NCI-H2029 (cell line): ENCODE measurements around the gene LPAR4.
"Not testable (repeated sequence)": the region's sequence is repeated elsewhere in the genome, so short reads cannot be mapped to it uniquely, and the experiment has no call there.

Source experiments
- DNase-seq: peaks from one replicate; lab custom pipeline; 2025; lab: John Stamatoyannopoulos, UW

Gene LPAR4, protein sequence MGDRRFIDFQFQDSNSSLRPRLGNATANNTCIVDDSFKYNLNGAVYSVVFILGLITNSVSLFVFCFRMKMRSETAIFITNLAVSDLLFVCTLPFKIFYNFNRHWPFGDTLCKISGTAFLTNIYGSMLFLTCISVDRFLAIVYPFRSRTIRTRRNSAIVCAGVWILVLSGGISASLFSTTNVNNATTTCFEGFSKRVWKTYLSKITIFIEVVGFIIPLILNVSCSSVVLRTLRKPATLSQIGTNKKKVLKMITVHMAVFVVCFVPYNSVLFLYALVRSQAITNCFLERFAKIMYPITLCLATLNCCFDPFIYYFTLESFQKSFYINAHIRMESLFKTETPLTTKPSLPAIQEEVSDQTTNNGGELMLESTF

GRCh38 chrX:78747489-78747888 is at the start of gene LPAR4:
TSS of gene LPAR4 (plus strand) at chrX:78747720. CDS start at chrX:78754870, 7,150 bp downstream.
- DNase-seq, result no peak

DNA sequence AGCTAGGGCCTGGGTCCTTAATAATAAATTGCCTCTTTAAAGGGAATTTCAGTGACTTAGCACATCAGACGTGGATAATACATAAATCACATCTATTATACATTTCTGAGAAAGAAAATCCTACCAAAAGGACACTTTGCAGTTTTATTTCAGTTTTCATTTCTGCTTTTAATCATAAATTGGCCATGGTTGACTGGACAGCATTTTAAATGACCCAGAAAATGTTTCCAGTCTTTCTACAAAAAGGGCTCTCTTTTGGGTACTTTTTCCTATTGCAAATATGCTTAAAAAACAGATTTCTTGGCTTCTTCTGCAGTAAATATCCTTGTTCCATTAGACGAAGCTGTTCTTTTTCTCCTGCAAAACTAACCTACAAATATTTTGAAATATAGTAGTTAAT is 41.4 kb upstream of the LPAR4 start:
- DNase-seq, result no peak

- DNase-seq, result no peak
Observed at GRCh38 chrX:78708262-78708661, 39.3 kb upstream of the LPAR4 start.

GRCh38 chrX:78708816-78709215 is 38.7 kb upstream of the LPAR4 start:
- DNase-seq, result no peak

- no peak for DNase-seq
Observed at GRCh38 chrX:78710171-78710570, 37.3 kb upstream of the LPAR4 start.

GRCh38 chrX:78712336-78712735 is 35.2 kb upstream of the LPAR4 start:
- DNase-seq, result no peak

GRCh38 chrX:78725287-78725686 is 22.2 kb upstream of the LPAR4 start:
- no peak for DNase-seq

DNA sequence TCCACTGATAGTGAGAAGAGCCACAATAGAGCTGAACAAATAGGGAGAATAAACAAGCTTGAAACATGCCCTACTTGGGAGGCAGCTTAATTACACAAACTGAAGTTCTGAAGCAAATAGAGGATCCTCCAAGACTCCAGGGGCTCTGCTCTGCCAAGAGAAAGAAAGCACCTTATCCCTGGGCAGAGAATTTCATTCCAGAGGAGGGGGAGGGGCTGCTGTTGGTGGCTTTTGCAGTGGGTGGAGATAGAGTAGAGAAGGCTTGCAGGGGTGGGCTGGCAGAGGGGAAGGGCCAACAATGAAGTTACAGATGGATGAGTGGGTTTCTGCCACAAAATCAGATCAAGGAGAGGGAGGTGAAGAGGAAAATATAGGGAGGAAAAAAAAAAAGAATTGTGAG is 1.0 kb upstream of the LPAR4 start:
- DNase-seq, result no peak

GRCh38 chrX:78747971-78748370 is 451 bp downstream of the LPAR4 start:
- no peak for DNase-seq

- no peak for DNase-seq
Observed at GRCh38 chrX:78748846-78749245, 1.3 kb downstream of the LPAR4 start.

DNA sequence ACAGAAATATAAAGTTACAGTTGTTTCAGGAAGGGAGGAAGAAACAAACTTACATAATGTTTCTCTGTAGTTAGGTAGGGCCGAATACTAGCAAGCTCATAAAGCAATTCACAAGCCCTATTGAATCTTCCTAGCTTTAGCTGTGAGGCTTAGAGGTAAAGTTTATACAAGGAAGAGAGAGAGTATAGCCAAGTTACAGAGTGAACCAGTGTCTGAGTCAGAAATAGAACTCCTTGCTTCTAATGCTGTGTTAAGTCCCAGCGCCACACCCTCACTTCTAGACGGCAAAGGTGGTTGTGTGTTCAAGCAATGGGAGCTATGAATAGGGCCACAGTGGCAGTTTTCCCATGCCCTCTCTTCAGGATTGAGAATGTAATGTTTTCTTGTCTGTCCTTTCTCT is 6.1 kb downstream of the LPAR4 start:
- DNase-seq, result no peak

DNA sequence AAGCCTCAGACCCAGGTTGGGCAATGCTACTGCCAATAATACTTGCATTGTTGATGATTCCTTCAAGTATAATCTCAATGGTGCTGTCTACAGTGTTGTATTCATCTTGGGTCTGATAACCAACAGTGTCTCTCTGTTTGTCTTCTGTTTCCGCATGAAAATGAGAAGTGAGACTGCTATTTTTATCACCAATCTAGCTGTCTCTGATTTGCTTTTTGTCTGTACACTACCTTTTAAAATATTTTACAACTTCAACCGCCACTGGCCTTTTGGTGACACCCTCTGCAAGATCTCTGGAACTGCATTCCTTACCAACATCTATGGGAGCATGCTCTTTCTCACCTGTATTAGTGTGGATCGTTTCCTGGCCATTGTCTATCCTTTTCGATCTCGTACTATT is 7.4 kb downstream of the LPAR4 start:
- DNase-seq, result no peak

DNA sequence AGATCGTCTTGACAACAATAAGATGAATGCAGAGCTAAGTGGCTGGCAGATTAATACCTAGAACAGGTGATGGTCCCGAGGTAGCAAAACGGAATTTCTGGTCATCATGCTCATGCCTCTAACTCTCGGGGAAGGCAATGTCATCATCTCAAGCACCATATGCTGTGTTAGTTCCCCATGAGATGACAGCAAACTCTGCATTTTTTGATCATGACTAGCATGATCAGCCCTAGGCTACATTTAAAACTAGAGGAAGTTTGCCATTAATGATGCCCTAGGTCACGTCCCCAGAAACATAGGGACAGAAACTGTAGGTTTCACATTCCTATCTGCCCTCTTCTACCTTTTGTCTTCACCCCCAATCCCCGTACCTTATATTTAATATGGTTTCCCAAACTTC is 11.6 kb downstream of the LPAR4 start:
- DNase-seq, result no peak

GRCh38 chrX:78769101-78769755 is 21.7 kb downstream of the LPAR4 start:
- no peak for DNase-seq

- no peak for DNase-seq
Observed at GRCh38 chrX:78769946-78770345, 22.4 kb downstream of the LPAR4 start.

DNA sequence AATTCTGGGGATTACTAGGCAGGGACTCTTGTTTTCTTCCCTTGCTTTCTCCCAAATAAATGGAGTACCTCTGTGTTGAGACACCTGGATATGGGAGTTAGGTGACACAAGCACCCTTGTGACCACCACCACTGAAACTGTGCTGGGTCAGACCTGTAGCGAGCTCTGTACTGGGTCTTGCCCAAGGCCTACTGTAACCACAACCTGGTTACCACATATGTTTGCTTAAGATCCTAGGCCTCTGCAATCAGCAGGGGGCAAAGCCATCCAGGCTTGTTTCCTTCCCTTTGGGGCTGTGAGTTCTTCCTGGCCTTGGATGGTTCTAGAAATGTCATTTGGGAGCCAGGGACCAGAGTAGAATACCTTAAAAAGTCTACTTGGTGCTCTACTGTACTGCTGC is 49.4 kb downstream of the LPAR4 start:
- no peak for DNase-seq

DNA sequence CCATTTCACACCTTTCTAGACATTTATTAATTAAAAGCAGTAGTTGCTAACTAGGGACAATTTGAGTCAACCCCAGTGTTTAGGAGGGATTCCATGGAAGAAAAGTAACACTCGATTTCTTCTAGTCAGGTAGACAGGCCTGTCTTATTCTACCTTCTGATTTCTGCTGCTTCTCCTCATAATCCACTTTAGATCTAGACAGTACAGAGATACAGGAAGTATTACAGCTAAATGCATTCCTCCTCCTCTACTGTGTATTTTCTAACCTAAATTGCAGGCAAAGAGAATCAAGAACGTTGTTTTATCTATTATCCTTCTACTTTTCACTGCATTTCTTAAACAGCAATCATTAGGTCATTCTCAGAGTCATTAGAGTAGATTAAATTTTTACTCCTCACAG is 52.6 kb downstream of the LPAR4 start:
- no peak for DNase-seq

GRCh38 chrX:78800694-78801093 is 53.2 kb downstream of the LPAR4 start:
- no peak for DNase-seq

DNA sequence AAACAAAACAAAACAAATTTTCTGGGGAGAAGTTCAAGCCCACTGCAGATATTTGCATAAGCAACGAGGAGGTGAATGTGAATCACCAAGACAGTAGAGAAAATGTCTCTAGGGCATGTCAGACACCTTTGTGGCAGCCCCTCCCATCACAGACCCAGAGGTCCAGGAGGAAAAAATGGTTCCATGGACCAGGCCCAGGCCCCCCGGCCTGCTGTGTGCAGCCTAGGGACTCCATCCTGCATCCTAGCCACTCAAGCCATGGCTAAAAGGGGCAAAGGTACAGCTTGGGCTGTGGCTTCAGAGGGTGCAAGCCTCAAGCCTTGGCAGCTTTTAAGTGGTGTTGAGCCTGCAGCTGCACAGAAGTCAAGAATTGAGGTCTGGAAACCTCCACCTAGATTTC is 54.0 kb downstream of the LPAR4 start:
- no peak for DNase-seq

- DNase-seq, result not testable (repeated sequence)
Observed at GRCh38 chrX:78802526-78802925, 55.0 kb downstream of the LPAR4 start.
